ENCODE results near the gene PRELP. TPM values are rescaled to one million over a fixed set of nuclear protein-coding genes. Genes with fewer than 3 reads are reported as not detected.

PRELP gene
- total and polyA plus RNA-seq, 10 donors, result 4.9 to 50.3 (median 29.2) TPM

GRCh38 chr1:203537806-203538464, 62.3 kb downstream of the PRELP start:
- intact Hi-C loops (cut with DNase I; ENCODE audit: low total_unique reads), result no loop called here
- Histone ChIP-seq H3K4me3 (no peak overlapping the region), H3K4me1 (no peaks in the 10 kb centered on the region), H3K27me3 (replicated peaks in 1 of 7) (no peaks in the 10 kb centered on the region), H3K27ac (no peak overlapping the region), H3K36me3 (no peaks in the 10 kb centered on the region), H3K9me3 (no peaks in the 10 kb centered on the region)
- 74 to 89% (median 82%) methylated on average over 5 of the region's 5 CpGs for WGBS, 5 donors
- TF ChIP-seq POLR2A (IDR thresholded peaks at IDR 0.05), result no peak
- TF ChIP-seq CTCF (IDR thresholded peaks at IDR 0.05 in 8 of 11, conservative IDR thresholded peaks at IDR 0.05 in 3 of 11), result no peak
- no peak for TF ChIP-seq POLR2AphosphoS5 (IDR thresholded peaks at IDR 0.05)
- no peak for DNase-seq

DNA sequence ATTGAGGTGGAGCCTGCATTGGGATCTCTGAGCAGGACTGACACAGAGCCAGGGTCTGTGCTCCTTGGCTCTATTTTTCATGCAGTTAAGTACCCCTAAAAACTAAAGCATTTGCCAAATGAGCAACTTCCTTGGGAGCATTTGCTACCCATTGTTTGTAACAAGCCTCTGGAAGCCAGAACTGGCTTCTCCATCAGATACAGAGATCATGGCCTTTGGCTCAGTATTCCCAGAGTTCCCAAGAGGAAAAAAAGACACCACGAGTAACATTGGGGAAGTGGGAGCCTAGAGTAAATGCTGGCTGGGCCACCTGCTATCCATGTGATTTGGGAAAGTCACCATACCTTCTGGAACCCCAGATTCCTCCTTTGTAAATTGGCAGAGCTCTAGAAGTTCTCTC, 63.1 kb downstream of the PRELP start:
- Histone ChIP-seq H3K36me3 (no peaks in the 10 kb centered on the region), H3K27ac (no peak overlapping the region), H3K27me3 (replicated peaks in 1 of 7) (peaks cover 0 to 2% (median 0%) of the 10 kb centered on the region in 7 donors), H3K4me1 (no peaks in the 10 kb centered on the region), H3K4me3 (no peak overlapping the region), H3K9me3 (no peaks in the 10 kb centered on the region)
- WGBS, 5 donors, result 20 to 78% (median 54%) methylated on average over 1 of the region's 1 CpG
- intact Hi-C loops (cut with DNase I; ENCODE audit: low total_unique reads), result no loop called here
- no peak for DNase-seq
- no peak for TF ChIP-seq CTCF (IDR thresholded peaks at IDR 0.05 in 8 of 11, conservative IDR thresholded peaks at IDR 0.05 in 3 of 11)
- TF ChIP-seq POLR2A (IDR thresholded peaks at IDR 0.05), result no peak
- no peak for TF ChIP-seq POLR2AphosphoS5 (IDR thresholded peaks at IDR 0.05)

- intact Hi-C loops (cut with DNase I; ENCODE audit: low total_unique reads), result no loop called here
- Histone ChIP-seq H3K9me3 (no peaks in the 10 kb centered on the region), H3K36me3 (no peaks in the 10 kb centered on the region), H3K27me3 (replicated peaks in 1 of 7) (peaks cover 0 to 7% (median 0%) of the 10 kb centered on the region in 7 donors), H3K4me3 (no peak overlapping the region), H3K4me1 (no peaks in the 10 kb centered on the region), H3K27ac (no peak overlapping the region)
- TF ChIP-seq POLR2A (IDR thresholded peaks at IDR 0.05), result no peak
- TF ChIP-seq CTCF (IDR thresholded peaks at IDR 0.05 in 8 of 11, conservative IDR thresholded peaks at IDR 0.05 in 3 of 11), result no peak
- no peak for TF ChIP-seq POLR2AphosphoS5 (IDR thresholded peaks at IDR 0.05)
- no peak for DNase-seq
- 92 to 96% (median 96%) methylated on average over 5 of the region's 5 CpGs for WGBS, 5 donors
Observed at GRCh38 chr1:203539831-203540546, 64.4 kb downstream of the PRELP start.

Other genes with a start within 250 kb of the PRELP start
- gene CHIT1, start 246.1 kb upstream of the PRELP start, total RNA-seq, result 10 to 100 TPM in 2 of 7 donors, 1 to 10 TPM in 5; 2.2 to 31.0 (median 7.8) TPM
- gene CHIT1, start 246.1 kb upstream of the PRELP start, polyA plus RNA-seq, result 100 to 1,000 TPM in 1 of 3 donors, 1 to 10 TPM in 2; 2.0 to 165 (median 2.2) TPM
- gene BTG2, start 170.3 kb upstream of the PRELP start, total RNA-seq, result 100 to 1,000 TPM; 104 to 186 (median 153) TPM
- 10 to 100 TPM; 55.5 to 93.1 (median 69.3) TPM for gene BTG2, start 170.3 kb upstream of the PRELP start, polyA plus RNA-seq
- gene FMOD, start 124.7 kb upstream of the PRELP start, total RNA-seq, result 10 to 100 TPM; 11.6 to 30.0 (median 21.1) TPM
- 1 to 10 TPM; 4.5 to 8.4 (median 4.9) TPM for gene FMOD, start 124.7 kb upstream of the PRELP start, polyA plus RNA-seq
- gene OPTC, start 18.3 kb downstream of the PRELP start, total RNA-seq, result not detected
- not detected for gene OPTC, start 18.3 kb downstream of the PRELP start, polyA plus RNA-seq
- gene ATP2B4, start 151.0 kb downstream of the PRELP start, total RNA-seq, result 10 to 100 TPM; 34.5 to 78.5 (median 55.2) TPM
- gene ATP2B4, start 151.0 kb downstream of the PRELP start, polyA plus RNA-seq, result 1 to 10 TPM; 6.2 to 8.6 (median 6.7) TPM

Data from spleen (tissue), 11 donors.